Heart right ventricle (tissue), 16 donors: Measurements from ENCODE around the gene TMEM186. TPM values are rescaled to one million over a fixed set of nuclear protein-coding genes. Genes with fewer than 3 reads are reported as not detected.
"Not testable (repeated sequence)": the region's sequence is repeated elsewhere in the genome, so short reads cannot be mapped to it uniquely, and the experiment has no call there.

Experiments
- ATAC-seq, 8 donors: fragments of 200-7000 bp; cut with Tn5 transposase; one replicate each; pipeline ENCODE4 v1.9.1; 2020; ENCODE audit warnings: mild to moderate bottlenecking in 8 of 8, moderate library complexity in 8 of 8, moderate number of reproducible peaks in 1 of 8
- DNase-seq, 2 donors: peaks; one replicate each; pipeline ENCODE4 v3.0.0-alpha.2; 2020
- H3K27ac ChIP-seq, 10 donors: fragments of 200-600 bp; sonication (generic) in 2 of 10; one replicate each; pipeline versions ENCODE4 v1.5.0 to v1.8.0; 2020 to 2022; ENCODE audit warnings: mild to moderate bottlenecking in 3 of 10
- H3K27me3 ChIP-seq, 7 donors: fragments of 200-600 bp; one replicate each; pipeline ENCODE4 v1.8.0; 2021 to 2022; ENCODE audit warnings: mild to moderate bottlenecking in 2 of 7
- H3K36me3 ChIP-seq, 9 donors: fragments of 200-600 bp; sonication (generic) in 1 of 9; one replicate each; pipeline versions ENCODE4 v1.5.0 to v1.8.0; 2020 to 2022; ENCODE audit warnings: mild to moderate bottlenecking in 2 of 9
- H3K4me1 ChIP-seq, 9 donors: fragments of 200-600 bp; sonication (generic) in 1 of 9; one replicate each; pipeline versions ENCODE4 v1.5.0 to v1.8.0; 2020 to 2022; ENCODE audit warnings: mild to moderate bottlenecking in 4 of 9
- H3K4me3 ChIP-seq, 10 donors: fragments of 200-600 bp; sonication (generic) in 2 of 10; one replicate each; pipeline versions ENCODE4 v1.5.0 to v1.8.0; 2020 to 2022; ENCODE audit warnings: mild to moderate bottlenecking in 7 of 10, moderate library complexity in 2 of 10
- H3K9me3 ChIP-seq, 11 donors: fragments of 200-600 bp in 10 of 11; sonication (generic) in 2 of 11; one replicate each; pipeline versions ENCODE4 v1.5.0 to v1.8.0; 2013 to 2022; ENCODE audit warnings: mild to moderate bottlenecking in 2 of 11, control low read depth in 1 of 11, moderate library complexity in 1 of 11
- CTCF ChIP-seq, 9 donors: fragments of 200-600 bp; sonication (generic) in 2 of 9; IDR thresholded peaks; one replicate each; pipeline versions ENCODE4 v1.5.0 to v1.8.0; 2021 to 2022; ENCODE audit warnings: antibody characterized with exemption in 9 of 9, mild to moderate bottlenecking in 5 of 9, moderate library complexity in 1 of 9
- WGBS, 2 donors: extraction: QIAGEN DNeasy Blood & Tissue Kit; methylation state at CpG; one replicate each; pipeline ENCODE4 v1.1.7; 2013; ENCODE audit warnings: inconsistent platforms in 1 of 2; 5-methylcytosine and 5-hydroxymethylcytosine counted together
- intact Hi-C, 10 donors: fragments of 100-400 bp; cut with DNase I; formaldehyde crosslinking; loops; one replicate each; pipeline versions ENCODE4 v1.11.1 to v1.14.2; 2022
- polyA plus RNA-seq, 2 donors: library from polyadenylated mRNA; stranded (reverse); fragments of 200-250 nt; gene quantifications; one replicate each; pipeline ENCODE4 v1.2.3, GENCODE V29; 2013
- total RNA-seq, 10 donors: library from RNA; stranded (reverse); fragmentation: NEBNext Ultra II Directional in 3 of 10; extraction: Animal tissue kit (Norgen Biotek cat#: 25700) in 3 of 10; gene quantifications; one replicate each; pipeline versions ENCODE4 v1.2.1 to v1.2.4, GENCODE V29; 2021 to 2023
- donor health status: Arrhythmogenic right ventricular cardiomyopathy.
- donor health status: ischemic (EF 13 %, LVEDD 7.1; RV severe dilation, severe dysfunction).
- donor health status: healthy with polysubstance abuse.
- donor health status: DM: no; HTN: yes; CAD: no.
- donor health status: DM: no; HTN: no; CAD: no.
- donor health status: ischemic (EF 25% LVEDD 6.9; RV normal size, moderate dysfunction).
- donor health status: ischemic (EF 25% LVEDD 5.7; RV mildly dilated, moderate dysfunction).
- donor health status: healthy.
- donor health status: DM: yes; HTN: yes; CAD: no.
- donor health status: Ischemic cardiomyopathy.
- donor health status: ischemic (EF 35%, LVEDD 5.7; RV mildly dilated, moderate dysfunction).
- donor health status: nonischemic (EF 11% LVEDD 7.7; RV severe dilation, severe dysfunction).
- donor health status: DM: yes; HTN: yes; CAD: no.
- donor health status: PGD.
- donor health status: ischemic (EF 29% LVEDD 5.4; RV normal size, mild dysfunction).
- donor health status: nonischemic (EF 23%, LVEDD 6.1; RV moderate dilation, normal function).

TMEM186 gene
- total and polyA plus RNA-seq, 12 donors: 7.5 to 15.1 (median 13.9) TPM

GRCh38 chr16:8807189-8807588 is 9.8 kb upstream of the TMEM186 start:
- H3K4me1 ChIP-seq: peaks cover 0 to 7% (median 0%) of the 10 kb centered on the region in 9 donors
- no peak overlapping the region for H3K4me3 ChIP-seq
- ATAC-seq (no peak), DNase-seq (no peak)
- intact Hi-C loops: no loop called here
- no peak for TF ChIP-seq CTCF (IDR thresholded peaks at IDR 0.05)
- no peaks in the 10 kb centered on the region for H3K27me3 ChIP-seq
- H3K36me3 ChIP-seq: peaks cover 0 to 100% (median 70%) of the 10 kb centered on the region in 9 donors
- WGBS, 2 donors: 96 to 99% methylated on average over 5 of the region's 5 CpGs
- no peaks in the 10 kb centered on the region for H3K9me3 ChIP-seq
- H3K27ac ChIP-seq: no peak overlapping the region

- intact Hi-C loops: no loop called here
- Histone ChIP-seq H3K36me3 (peaks cover 0 to 100% (median 70%) of the 10 kb centered on the region in 9 donors), H3K27me3 (no peaks in the 10 kb centered on the region), H3K9me3 (no peaks in the 10 kb centered on the region), H3K27ac (no peak overlapping the region), H3K4me3 (no peak overlapping the region), H3K4me1 (peaks cover 0 to 7% (median 0%) of the 10 kb centered on the region in 9 donors)
- 87 to 91% methylated on average over 13 of the region's 13 CpGs for WGBS, 2 donors
- ATAC-seq: no peak
- no peak for TF ChIP-seq CTCF (IDR thresholded peaks at IDR 0.05)
- no peak for DNase-seq
These were observed 9.0 kb upstream of the TMEM186 start for GRCh38 chr16:8806272-8806983.

GRCh38 chr16:8804313-8804712 is 6.9 kb upstream of the TMEM186 start:
- WGBS, 2 donors: 84 to 85% methylated on average over 6 of the region's 6 CpGs
- H3K36me3 ChIP-seq: peaks cover 0 to 96% (median 63%) of the 10 kb centered on the region in 9 donors

GRCh38 chr16:8803733-8804132 is 6.3 kb upstream of the TMEM186 start:
- Histone ChIP-seq H3K4me1 (peaks cover 4 to 23% (median 16%) of the 10 kb centered on the region in 9 donors), H3K36me3 (peaks cover 0 to 90% (median 63%) of the 10 kb centered on the region in 9 donors)
- WGBS, 2 donors: 89 to 94% methylated on average over 12 of the region's 12 CpGs
- intact Hi-C loops, H3K9me3 ChIP-seq, H3K4me3 ChIP-seq, H3K27ac ChIP-seq, ATAC-seq, H3K27me3 ChIP-seq, DNase-seq: not testable (repeated sequence)

More at GRCh38 chr16:8804313-8804712, 6.9 kb upstream of the TMEM186 start:
- H3K27me3 ChIP-seq: no peaks in the 10 kb centered on the region
- no peak overlapping the region for H3K27ac ChIP-seq
- no peak for TF ChIP-seq CTCF (IDR thresholded peaks at IDR 0.05)
- ATAC-seq (no peak), DNase-seq (no peak)
- intact Hi-C loops: no loop called here
- peaks cover 0 to 17% (median 11%) of the 10 kb centered on the region in 9 donors for H3K4me1 ChIP-seq
- no peak overlapping the region for H3K4me3 ChIP-seq
- no peaks in the 10 kb centered on the region for H3K9me3 ChIP-seq

- no peak for TF ChIP-seq CTCF (IDR thresholded peaks at IDR 0.05)
- intact Hi-C loops: no loop called here
- H3K36me3 ChIP-seq: peaks cover 0 to 70% (median 45%) of the 10 kb centered on the region in 9 donors
These were observed 4.3 kb upstream of the TMEM186 start for GRCh38 chr16:8801701-8802100.

More at GRCh38 chr16:8801701-8802100, 4.3 kb upstream of the TMEM186 start:
- H3K9me3 ChIP-seq: no peaks in the 10 kb centered on the region
- 96% methylated on average over 4 of the region's 4 CpGs for WGBS, 2 donors
- no peak overlapping the region for H3K4me3 ChIP-seq
- DNase-seq (no peak), ATAC-seq (no peak)
- no peaks in the 10 kb centered on the region for H3K27me3 ChIP-seq
- peaks cover 5 to 34% (median 23%) of the 10 kb centered on the region in 9 donors for H3K4me1 ChIP-seq
- no peak overlapping the region for H3K27ac ChIP-seq
